ENCODE data around the gene CYB5D1.

Gene CYB5D1

DNA sequence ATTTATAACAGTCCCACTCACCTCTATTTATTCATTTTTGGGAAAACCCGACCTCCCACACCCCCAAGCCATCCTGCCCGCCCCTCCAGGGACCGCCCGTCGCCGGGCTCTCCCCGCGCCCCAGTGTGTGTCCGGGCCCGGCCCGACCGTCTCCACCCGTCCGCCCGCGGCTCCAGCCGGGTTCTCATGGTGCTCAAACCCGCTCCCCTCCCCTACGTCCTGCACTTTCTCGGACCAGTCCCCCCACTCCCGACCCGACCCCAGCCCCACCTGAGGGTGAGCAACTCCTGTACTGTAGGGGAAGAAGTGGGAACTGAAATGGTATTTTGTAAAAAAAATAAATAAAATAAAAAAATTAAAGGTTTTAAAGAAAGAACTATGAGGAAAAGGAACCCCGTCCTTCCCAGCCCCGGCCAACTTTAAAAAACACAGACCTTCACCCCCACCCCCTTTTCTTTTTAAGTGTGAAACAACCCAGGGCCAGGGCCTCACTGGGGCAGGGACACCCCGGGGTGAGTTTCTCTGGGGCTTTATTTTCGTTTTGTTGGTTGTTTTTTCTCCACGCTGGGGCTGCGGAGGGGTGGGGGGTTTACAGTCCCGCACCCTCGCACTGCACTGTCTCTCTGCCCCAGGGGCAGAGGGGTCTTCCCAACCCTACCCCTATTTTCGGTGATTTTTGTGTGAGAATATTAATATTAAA lies 3.6 kb upstream of the CYB5D1 start:
- DNase-seq (ENCODE audit: low read depth): no peak
- H3K4me3 ChIP-seq (ENCODE audit: low read depth, low read length): no peak overlapping the region
- TF ChIP-seq, protein P1, sequence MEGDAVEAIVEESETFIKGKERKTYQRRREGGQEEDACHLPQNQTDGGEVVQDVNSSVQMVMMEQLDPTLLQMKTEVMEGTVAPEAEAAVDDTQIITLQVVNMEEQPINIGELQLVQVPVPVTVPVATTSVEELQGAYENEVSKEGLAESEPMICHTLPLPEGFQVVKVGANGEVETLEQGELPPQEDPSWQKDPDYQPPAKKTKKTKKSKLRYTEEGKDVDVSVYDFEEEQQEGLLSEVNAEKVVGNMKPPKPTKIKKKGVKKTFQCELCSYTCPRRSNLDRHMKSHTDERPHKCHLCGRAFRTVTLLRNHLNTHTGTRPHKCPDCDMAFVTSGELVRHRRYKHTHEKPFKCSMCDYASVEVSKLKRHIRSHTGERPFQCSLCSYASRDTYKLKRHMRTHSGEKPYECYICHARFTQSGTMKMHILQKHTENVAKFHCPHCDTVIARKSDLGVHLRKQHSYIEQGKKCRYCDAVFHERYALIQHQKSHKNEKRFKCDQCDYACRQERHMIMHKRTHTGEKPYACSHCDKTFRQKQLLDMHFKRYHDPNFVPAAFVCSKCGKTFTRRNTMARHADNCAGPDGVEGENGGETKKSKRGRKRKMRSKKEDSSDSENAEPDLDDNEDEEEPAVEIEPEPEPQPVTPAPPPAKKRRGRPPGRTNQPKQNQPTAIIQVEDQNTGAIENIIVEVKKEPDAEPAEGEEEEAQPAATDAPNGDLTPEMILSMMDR (IDR thresholded peaks at IDR 0.05; ENCODE audit: low read depth, low read length, missing control alignments): no peak

DNA sequence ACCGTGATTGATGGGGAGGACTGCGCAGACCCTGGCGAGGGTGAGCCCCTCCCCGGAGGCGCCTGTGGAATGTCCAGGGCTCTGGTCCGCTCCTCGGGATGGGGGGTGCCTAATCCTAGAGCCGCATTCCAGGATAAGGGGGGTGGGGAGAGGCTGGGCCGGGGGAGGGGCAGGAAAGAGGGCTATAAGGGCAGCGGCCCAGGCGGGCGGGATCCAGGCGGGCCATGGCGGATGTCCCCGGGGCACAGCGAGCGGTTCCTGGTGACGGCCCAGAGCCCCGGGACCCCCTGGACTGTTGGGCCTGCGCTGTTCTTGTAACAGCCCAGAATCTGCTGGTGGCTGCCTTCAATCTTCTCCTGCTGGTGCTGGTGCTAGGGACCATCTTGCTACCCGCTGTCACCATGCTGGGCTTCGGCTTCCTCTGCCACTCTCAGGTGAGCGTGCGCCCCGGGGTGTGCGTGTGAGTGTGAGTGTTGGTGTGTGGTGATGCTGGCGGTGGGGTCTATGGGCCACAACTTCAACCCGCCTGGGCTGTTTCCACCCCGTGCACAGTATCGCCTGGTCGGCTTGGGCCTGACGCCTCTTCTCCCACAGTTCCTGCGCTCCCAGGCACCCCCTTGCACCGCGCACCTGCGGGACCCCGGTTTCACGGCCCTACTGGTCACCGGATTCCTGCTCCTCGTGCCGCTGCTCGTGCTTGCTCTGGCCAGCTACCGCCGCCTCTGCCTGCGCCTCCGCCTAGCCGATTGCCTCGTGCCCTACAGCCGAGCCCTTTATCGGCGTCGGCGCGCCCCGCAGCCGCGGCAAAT lies 2.7 kb upstream of the CYB5D1 start, which contains the start of gene TMEM88:
TSS of gene TMEM88 (plus strand) at position 216 of the 809 bp plus-strand sequence. CDS start at position 225, 9 bp downstream.
- H3K4me3 ChIP-seq (ENCODE audit: low read depth, low read length): peak within 1 kb of the TSS; percentile 63; the same call in 1 of the 2 replicates
- TF ChIP-seq, protein P1 (IDR thresholded peaks at IDR 0.05; ENCODE audit: low read depth, low read length, missing control alignments): no peak
- no peak for DNase-seq (ENCODE audit: low read depth)

DNA sequence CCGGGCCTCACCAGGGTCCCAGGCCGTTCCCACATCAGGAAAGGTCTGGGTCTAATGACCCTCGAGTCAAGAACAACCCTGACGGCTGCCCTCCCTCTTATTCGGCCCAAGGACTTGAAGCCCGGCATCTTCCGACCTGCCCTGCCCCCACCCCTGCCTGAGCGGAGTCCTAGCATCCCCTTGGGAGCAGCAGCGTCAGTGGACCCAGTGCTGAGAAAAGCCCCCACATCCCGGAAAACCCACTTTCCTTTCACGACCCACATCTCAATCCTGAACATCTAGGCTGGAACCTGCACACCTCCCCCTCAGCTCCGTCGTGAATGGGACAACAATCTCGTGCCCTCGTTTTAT lies 2.2 kb upstream of the CYB5D1 start:
- DNase-seq (ENCODE audit: low read depth): no peak
- TF ChIP-seq, protein P1 (IDR thresholded peaks at IDR 0.05; ENCODE audit: low read depth, low read length, missing control alignments): no peak
- H3K4me3 ChIP-seq (ENCODE audit: low read depth, low read length): peak overlapping the region; percentile 63; the same call in 1 of the 2 replicates

DNA sequence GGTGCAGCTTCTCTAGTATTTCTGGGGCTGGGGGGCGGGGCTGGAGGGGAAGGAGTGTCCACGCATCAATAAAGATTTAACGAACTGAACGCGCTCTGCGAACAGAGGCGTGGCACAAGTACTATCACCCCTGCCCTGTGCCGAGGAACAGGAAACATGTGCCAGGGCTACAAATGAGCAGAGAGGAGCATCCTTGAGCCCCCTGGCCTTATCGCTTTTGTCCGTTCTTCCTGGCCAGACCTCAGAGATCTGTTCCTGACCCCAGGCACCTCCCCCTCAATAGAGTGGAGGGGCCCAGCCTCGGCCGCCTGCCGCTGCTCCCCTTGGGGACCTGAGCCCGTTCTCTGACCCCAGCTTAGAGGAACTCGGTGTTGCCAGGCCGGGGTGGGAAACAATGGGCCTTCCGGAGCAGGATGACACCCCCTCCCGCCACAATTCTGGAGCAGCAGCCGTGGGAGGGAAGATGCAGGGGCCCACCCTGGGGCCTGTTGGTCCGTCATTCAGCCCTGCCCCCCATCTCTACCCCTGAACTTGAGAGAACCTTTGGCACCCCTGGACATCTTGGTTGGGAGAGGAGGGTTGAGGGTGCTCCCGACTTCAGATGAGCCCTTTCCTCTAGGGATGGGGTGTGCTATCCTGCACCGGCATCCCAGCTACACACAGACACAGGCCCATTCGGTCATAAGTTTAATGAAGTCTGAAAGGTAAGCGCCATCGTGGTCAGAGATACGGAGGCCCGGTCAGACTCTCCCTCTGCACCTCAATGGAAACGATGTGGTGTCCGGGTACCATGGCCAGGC lies 1.6 kb upstream of the CYB5D1 start:
- peak overlapping the region; percentile 63 for H3K4me3 ChIP-seq (ENCODE audit: low read depth, low read length)
- TF ChIP-seq, protein P1 (IDR thresholded peaks at IDR 0.05; ENCODE audit: low read depth, low read length, missing control alignments): no peak
- no peak for DNase-seq (ENCODE audit: low read depth)

DNA sequence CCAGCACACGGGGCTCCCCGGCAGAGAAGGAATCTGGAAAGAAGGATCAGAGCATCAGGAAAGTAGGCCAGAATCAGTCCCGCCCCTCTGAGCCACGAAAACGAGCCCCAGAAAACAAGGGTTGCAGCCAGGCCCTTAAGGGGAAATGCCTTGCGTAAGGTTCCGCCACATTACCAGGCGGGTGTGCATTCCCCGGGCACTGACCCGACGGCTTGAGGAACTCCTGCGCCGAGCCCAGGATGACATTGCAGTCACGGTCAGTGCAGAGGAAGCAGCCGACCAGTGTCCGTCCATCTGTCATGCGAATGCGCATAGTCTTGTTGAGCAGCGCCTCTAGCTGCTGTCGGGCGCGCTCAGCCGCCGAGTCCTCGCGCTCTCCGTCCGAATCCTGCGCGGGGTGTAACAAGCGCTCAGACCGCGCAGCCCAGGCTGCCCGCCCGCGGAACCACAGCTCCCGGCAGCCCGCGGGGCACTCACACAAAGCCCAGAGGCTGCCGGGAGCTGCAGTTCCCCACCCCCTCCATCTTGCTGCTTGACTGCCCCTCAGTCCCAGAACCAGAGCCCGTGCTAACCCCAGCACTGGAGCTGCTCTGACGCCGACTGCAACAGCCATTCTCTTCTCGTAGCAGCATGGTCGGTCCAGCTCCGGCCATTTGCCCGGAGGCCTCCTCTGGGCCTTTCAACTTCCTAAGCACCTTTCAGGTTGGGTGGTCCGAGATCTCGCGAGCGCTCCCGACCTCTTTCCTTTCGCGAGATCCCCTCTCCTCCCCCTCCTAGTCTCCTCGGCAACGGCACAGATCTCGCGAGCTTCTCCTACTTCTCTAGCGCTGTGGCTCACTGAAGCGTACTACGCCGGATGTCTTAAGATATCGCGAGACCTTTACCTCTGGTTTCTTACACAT lies 741 bp upstream of the CYB5D1 start, which contains the start of gene NAA38:
TSS of gene NAA38 (minus strand) at position 749 of the 902 bp plus-strand sequence. CDS start at position 653, 96 bp downstream.
- H3K4me3 ChIP-seq (ENCODE audit: low read depth, low read length): peak within 1 kb of the TSS; percentile 63
- DNase-seq (ENCODE audit: low read depth): peak; percentile 99
- TF ChIP-seq, protein P1 (IDR thresholded peaks at IDR 0.05; ENCODE audit: low read depth, low read length, missing control alignments): peak; percentile 52

DNA sequence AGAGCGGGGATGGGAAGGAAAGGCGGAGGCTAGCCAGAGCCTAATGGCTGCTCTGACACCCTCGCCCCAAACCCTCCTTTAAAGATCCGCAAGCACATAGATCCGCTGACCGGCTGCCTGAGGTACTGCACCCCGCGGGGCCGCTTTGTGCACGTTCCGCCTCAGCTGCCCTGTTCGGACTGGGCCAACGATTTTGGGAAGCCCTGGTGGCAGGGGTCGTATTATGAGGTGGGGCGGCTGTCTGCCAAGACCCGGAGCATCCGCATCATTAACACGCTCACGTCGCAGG lies 663 bp downstream of the CYB5D1 start:
- no peak for DNase-seq (ENCODE audit: low read depth)
- H3K4me3 ChIP-seq (ENCODE audit: low read depth, low read length): peak overlapping the region; percentile 63
- TF ChIP-seq, protein P1 (IDR thresholded peaks at IDR 0.05; ENCODE audit: low read depth, low read length, missing control alignments): peak; percentile 54

Measured in GM12864 (cell line).